PFSK-1 (cell line): ENCODE measurements around the gene SURF1.

Experiments
- FOXP2 ChIP-seq: optimal IDR thresholded peaks from 2 replicates; pipeline ENCODE3; 2011; ENCODE audit warnings: borderline replicate concordance, control low read depth, inconsistent platforms; ENCODE audit not compliant: insufficient read depth; ENCODE audit errors: extremely low read length, extremely low read depth
- POLR2AphosphoS5 ChIP-seq: IDR thresholded peaks from 2 replicates; pipeline ENCODE4 v1.6.1; 2012; ENCODE audit warnings: low read depth, mild to moderate bottlenecking, control low read depth, low read length, moderate library complexity
- SIN3A ChIP-seq: IDR thresholded peaks from 2 replicates; pipeline ENCODE4 v1.6.1; 2012; ENCODE audit warnings: mild to moderate bottlenecking, low read length, moderate library complexity, borderline replicate concordance; ENCODE audit not compliant: insufficient read depth
- TAF1 ChIP-seq: IDR thresholded peaks from 2 replicates; pipeline ENCODE4 v1.6.1; 2012; ENCODE audit warnings: low read length, control low read depth, borderline replicate concordance; ENCODE audit not compliant: insufficient read depth
- TF ChIP-seq, protein P1 (sequence below), 2 experiments: IDR thresholded peaks; 2 replicates each; pipeline versions ENCODE4 v1.6.1 to v1.8.0; 2011 to 2012; ENCODE audit warnings: low read depth in 2 of 2, low read length in 2 of 2, control low read depth in 1 of 2, inconsistent platforms in 1 of 2, mild to moderate bottlenecking in 1 of 2, moderate library complexity in 1 of 2; ENCODE audit not compliant: insufficient read depth in 1 of 2

The SURF1 gene

DNA sequence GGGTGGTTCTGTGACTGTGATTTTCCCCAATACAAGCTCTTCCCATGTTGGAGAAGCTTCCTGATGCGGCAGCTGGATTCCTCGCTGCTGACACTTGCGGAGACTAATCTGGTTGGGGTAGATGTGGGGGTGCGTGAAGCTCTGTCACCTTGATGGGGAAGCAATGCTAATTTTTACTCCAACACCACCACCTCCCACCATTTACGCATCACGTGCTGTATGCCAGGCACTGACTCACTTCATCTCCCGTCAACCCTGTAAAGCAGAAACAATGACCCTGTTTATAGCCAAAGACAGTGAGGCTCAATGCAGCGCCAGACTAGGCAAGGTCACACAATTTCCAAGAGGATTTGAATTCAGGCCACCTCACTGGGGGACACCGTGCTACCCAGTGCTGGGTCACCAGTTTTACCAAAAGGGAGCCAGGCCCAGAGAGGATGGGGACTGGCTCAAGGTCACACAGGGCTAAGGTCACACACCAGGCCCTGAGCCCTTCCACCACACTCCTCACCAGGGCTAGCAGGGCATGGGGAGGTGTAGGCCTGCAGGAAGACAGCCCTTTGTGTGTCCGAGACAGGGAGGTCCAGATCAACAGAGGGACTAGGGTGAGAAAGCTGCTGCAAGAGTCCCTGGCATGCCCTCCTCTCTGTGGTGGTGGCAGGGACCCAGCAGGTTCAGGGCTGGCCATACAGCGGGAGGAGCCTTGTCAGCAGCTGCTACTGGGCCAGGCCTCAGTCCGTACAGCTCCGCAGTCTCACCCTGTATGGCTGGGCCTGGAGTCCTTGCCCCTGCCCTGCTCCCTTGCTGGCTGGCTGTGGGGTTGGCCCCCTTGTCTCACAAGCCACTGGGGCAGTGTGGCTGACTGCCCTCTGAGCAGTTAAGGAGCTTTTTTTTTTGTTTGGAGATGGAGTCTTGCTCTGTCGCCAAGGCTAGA, 23.1 kb upstream of the SURF1 start:
- TF ChIP-seq FOXP2 (no peak), SIN3A (no peak), TAF1 (no peak), POLR2AphosphoS5 (no peak)
- TF ChIP-seq, protein P1, sequence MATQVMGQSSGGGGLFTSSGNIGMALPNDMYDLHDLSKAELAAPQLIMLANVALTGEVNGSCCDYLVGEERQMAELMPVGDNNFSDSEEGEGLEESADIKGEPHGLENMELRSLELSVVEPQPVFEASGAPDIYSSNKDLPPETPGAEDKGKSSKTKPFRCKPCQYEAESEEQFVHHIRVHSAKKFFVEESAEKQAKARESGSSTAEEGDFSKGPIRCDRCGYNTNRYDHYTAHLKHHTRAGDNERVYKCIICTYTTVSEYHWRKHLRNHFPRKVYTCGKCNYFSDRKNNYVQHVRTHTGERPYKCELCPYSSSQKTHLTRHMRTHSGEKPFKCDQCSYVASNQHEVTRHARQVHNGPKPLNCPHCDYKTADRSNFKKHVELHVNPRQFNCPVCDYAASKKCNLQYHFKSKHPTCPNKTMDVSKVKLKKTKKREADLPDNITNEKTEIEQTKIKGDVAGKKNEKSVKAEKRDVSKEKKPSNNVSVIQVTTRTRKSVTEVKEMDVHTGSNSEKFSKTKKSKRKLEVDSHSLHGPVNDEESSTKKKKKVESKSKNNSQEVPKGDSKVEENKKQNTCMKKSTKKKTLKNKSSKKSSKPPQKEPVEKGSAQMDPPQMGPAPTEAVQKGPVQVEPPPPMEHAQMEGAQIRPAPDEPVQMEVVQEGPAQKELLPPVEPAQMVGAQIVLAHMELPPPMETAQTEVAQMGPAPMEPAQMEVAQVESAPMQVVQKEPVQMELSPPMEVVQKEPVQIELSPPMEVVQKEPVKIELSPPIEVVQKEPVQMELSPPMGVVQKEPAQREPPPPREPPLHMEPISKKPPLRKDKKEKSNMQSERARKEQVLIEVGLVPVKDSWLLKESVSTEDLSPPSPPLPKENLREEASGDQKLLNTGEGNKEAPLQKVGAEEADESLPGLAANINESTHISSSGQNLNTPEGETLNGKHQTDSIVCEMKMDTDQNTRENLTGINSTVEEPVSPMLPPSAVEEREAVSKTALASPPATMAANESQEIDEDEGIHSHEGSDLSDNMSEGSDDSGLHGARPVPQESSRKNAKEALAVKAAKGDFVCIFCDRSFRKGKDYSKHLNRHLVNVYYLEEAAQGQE (IDR thresholded peaks at IDR 0.05; ENCODE audit: insufficient read depth in 1 of 2, low read depth in 2 of 2, low read length in 2 of 2) = no peak

DNA sequence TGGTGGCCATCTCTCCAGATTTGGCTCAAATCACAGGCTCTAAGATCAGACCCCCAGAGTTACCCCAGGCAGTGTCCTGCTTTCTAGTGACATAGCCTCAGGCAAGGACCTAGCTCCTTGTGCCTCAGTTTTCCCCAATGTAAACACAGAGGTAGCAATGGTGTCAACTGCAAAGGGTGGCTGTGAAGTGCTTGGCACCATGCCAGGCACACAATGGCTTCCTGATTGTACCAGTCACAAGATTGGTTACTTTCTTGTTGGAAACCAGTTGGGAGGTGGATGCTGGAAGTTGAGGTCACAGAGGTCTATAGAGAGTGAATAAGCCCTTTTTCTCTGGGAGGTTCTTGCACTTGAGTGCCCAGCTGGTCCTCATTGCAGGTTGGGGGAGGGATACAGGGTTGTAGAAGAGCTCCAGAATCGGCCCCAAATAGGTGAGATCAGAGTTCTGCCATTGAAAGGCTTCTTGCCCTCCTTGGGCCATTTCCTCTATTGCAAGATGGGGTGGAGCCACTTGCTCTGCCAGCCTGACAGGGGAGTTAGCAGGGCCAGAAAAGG, 22.2 kb upstream of the SURF1 start:
- TF ChIP-seq FOXP2 (no peak), POLR2AphosphoS5 (no peak), SIN3A (no peak), TAF1 (no peak)
- TF ChIP-seq, protein P1 (IDR thresholded peaks at IDR 0.05; ENCODE audit: insufficient read depth in 1 of 2, low read depth in 2 of 2, low read length in 2 of 2) = no peak

DNA sequence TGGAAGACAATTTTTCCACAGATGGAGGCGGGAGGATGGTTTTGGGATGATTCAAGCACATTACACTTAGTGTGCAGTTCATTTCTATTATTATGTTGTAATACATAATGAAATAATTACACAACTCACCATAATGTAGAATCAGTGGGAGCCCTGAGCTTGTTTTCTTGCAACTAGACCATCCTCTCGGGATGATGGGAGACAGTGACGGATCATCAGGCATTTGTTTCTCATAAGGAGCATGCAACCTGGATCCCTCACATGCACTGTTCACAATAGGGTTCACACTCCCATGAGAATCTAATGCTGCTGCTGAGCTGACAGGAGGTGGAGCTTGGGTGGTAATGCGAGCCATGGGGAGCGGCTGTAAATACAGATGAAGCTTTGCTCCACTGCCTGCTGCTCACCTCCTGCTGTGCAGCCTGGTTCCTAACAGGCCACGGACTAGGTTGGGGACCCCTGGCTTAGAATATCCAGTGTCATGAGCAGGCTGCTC, 21.5 kb upstream of the SURF1 start:
- TF ChIP-seq SIN3A = no peak
- no peak for TF ChIP-seq POLR2AphosphoS5
- no peak for TF ChIP-seq FOXP2
- TF ChIP-seq, protein P1 (IDR thresholded peaks at IDR 0.05; ENCODE audit: insufficient read depth in 1 of 2, low read depth in 2 of 2, low read length in 2 of 2) = no peak
- no peak for TF ChIP-seq TAF1

DNA sequence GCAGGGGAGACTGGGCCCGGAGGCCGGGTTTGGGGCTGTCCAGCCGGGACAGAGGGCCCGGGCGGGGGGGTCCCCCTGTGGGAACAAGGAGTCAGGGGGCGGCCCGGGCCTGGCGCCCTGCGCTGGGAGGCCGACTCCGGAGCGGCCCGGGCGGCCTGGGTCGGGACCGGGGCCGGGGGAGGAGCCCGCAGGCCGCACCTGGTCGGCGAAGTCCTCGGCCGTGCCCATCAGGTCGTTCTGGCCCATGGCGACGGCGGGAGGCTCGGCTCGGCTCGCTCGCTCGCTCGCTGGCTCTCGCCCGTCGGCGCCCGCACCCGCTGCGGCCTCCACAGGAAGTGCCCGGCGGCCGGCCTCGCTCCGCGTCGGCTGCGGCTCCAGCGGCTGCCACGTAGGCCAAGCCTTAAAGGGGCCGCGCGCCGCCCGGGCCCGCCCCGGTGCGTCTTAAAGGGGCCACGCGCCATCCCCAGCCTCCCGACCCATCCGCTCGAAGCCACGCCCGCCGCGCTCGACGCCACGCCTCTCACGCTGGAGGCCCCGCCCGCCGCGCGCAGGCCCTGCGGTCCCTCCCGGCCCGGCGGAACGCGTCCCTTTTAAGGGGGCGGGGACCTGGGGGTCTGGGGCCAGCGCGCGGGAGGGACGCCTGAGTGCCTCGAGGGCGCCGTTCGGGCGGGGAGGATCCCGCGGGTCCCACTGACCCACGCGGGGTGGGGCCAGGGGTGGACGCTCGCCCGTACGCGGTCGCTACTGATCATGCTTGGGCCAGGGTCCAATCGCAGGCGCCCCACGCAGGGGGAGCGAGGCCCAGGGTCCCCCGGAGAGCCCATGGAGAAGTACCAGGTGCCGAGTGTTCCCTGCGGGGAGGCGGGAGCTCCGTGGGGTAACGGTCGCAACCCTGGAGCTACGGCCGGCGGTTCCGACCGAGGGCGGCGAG, 19.7 kb upstream of the SURF1 start, which contains the start of the genes STKLD1 and SURF4:
TSS of gene STKLD1 (plus strand) at position 643 of the 931 bp plus-strand sequence. CDS start at position 751, 108 bp downstream.
TSS of gene SURF4 (minus strand) at position 337 of the 931 bp plus-strand sequence. CDS start at position 246, 91 bp downstream.
- TF ChIP-seq SIN3A (no peak), POLR2AphosphoS5 (peak; percentile 80), FOXP2 (no peak), TAF1 (peak; percentile 92)
- TF ChIP-seq, protein P1 (IDR thresholded peaks at IDR 0.05; ENCODE audit: insufficient read depth in 1 of 2, low read depth in 2 of 2, low read length in 2 of 2) = peak in 1 of 2 experiments; percentile 34; a peak in 1 of 4 replicates
